A549 (cell line): ENCODE data around the gene ANTXR2. TPM values are rescaled to one million over a fixed set of nuclear protein-coding genes. Genes with fewer than 3 reads are reported as not detected.

ENCODE experiments used
- ATAC-seq, 2 experiments: fragments of 200-7000 bp in 1 of 2; fragments of >200 bp in 1 of 2; cut with Nextera tagmentation in 1 of 2; cut with Tn5 transposase in 1 of 2; 3 replicates each; pipeline versions ENCODE4 v1.8.0 to v1.9.1; 2018 to 2020; ENCODE audit warnings: mild to moderate bottlenecking in 1 of 2, moderate library complexity in 1 of 2
- CTCF ChIA-PET: fragments of 300-600 bp; sonication (Branson Sonifier 250); formaldehyde crosslinking; extraction: SDS; loops from one replicate; lab custom pipeline; 2021; ENCODE audit warnings: antibody characterized with exemption, inconsistent platforms; lab: Yijun Ruan, JAX
- POLR2A ChIA-PET: fragments of 350-600 bp; formaldehyde crosslinking; extraction: SDS; loops from one replicate; lab custom pipeline; 2021; ENCODE audit warnings: antibody characterized with exemption, inconsistent platforms; lab: Yijun Ruan, JAX
- DNase-seq, 2 experiments: peaks; one replicate each; pipeline versions ENCODE4 v3.0.0 to v3.0.0-alpha.2; 2011 to 2016; ENCODE audit warnings: low read depth in 1 of 2, low spot score in 1 of 2
- FAIRE-seq: peaks from 2 replicates; lab custom pipeline; 2011; peaks lifted over from hg19 to GRCh38; lab: Jason Lieb, UNC
- H3K27ac ChIP-seq, 2 experiments: fragments of >200 bp; sonication (Bioruptor Twin); formaldehyde crosslinking; 3 replicates each; pipeline ENCODE4 v1.5.1; 2016 to 2017
- H3K4me1 ChIP-seq: fragments of >200 bp; sonication (Bioruptor Twin); formaldehyde crosslinking; 3 replicates; pipeline ENCODE4 v1.6.1; 2016
- H3K4me2 ChIP-seq: fragments of >200 bp; sonication (Bioruptor Twin); formaldehyde crosslinking; 3 replicates; pipeline ENCODE4 v1.6.1; 2016
- H3K4me3 ChIP-seq: fragments of >200 bp; sonication (Bioruptor Twin); formaldehyde crosslinking; 3 replicates; pipeline ENCODE4 v1.5.1; 2016
- H3K9me3 ChIP-seq: fragments of >200 bp; sonication (Bioruptor Twin); formaldehyde crosslinking; 3 replicates; pipeline ENCODE4 v1.6.1; 2016
- ATOH8 ChIP-seq: fragments of 250-450 bp; sonication (Bioruptor Pico); IDR thresholded peaks from 2 replicates; pipeline ENCODE4 v1.5.0; 2020; ENCODE audit warnings: low read depth, mild to moderate bottlenecking, moderate library complexity
- CBX8 ChIP-seq: fragments of 200-600 bp; sonication (generic); IDR thresholded peaks from 2 replicates; pipeline ENCODE4 v1.6.1; 2016
- CEBPB ChIP-seq, 2 experiments: fragments of >200 bp in 1 of 2; sonication (Bioruptor Twin) in 1 of 2; formaldehyde crosslinking in 1 of 2; IDR thresholded peaks; 2 replicates each; pipeline ENCODE4 v1.6.1; 2012 to 2016
- CHD2 ChIP-seq: fragments of 150-350 bp; IDR thresholded peaks from 2 replicates; pipeline ENCODE4 v1.6.1; 2014; ENCODE audit warnings: low read length; ENCODE audit not compliant: partially characterized antibody
- CHD4 ChIP-seq: fragments of 200-600 bp; sonication (generic); IDR thresholded peaks from 2 replicates; pipeline ENCODE4 v1.6.1; 2016; ENCODE audit warnings: antibody characterized with exemption, mild to moderate bottlenecking, borderline replicate concordance
- EHF ChIP-seq: fragments of 250-450 bp; sonication (Bioruptor Pico); IDR thresholded peaks from 2 replicates; pipeline ENCODE4 v1.5.0; 2020; ENCODE audit warnings: mild to moderate bottlenecking
- FOXS1 ChIP-seq: fragments of 250-450 bp; sonication (Bioruptor Pico); IDR thresholded peaks from 2 replicates; pipeline ENCODE4 v1.5.0; 2020; ENCODE audit warnings: mild to moderate bottlenecking, moderate library complexity
- GATA3 ChIP-seq: IDR thresholded peaks from 2 replicates; pipeline ENCODE4 v1.6.1; 2012; ENCODE audit warnings: borderline replicate concordance
- HES2 ChIP-seq: fragments of >200 bp; sonication (Bioruptor Twin); formaldehyde crosslinking; IDR thresholded peaks from 2 replicates; pipeline ENCODE4 v1.6.1; 2016
- HEYL ChIP-seq: fragments of 250-450 bp; sonication (Bioruptor Pico); IDR thresholded peaks from 2 replicates; pipeline ENCODE4 v1.8.0; 2021; ENCODE audit warnings: mild to moderate bottlenecking, moderate library complexity
- HOXA7 ChIP-seq: fragments of 250-450 bp; sonication (Bioruptor Pico); IDR thresholded peaks from 2 replicates; pipeline ENCODE4 v1.5.0; 2020; ENCODE audit warnings: mild to moderate bottlenecking, moderate library complexity
- HOXB13 ChIP-seq: fragments of 250-450 bp; sonication (Bioruptor Pico); IDR thresholded peaks from 2 replicates; pipeline ENCODE4 v1.5.0; 2020; ENCODE audit warnings: low read depth, mild to moderate bottlenecking, moderate library complexity
- HOXB5 ChIP-seq: fragments of 250-450 bp; sonication (Bioruptor Pico); IDR thresholded peaks from 2 replicates; pipeline ENCODE4 v1.5.0; 2020; ENCODE audit warnings: mild to moderate bottlenecking, moderate library complexity
- JUNB ChIP-seq: fragments of >200 bp; sonication (Bioruptor Twin); formaldehyde crosslinking; IDR thresholded peaks from 2 replicates; pipeline ENCODE4 v1.6.1; 2016
- MAZ ChIP-seq: fragments of 150-350 bp; IDR thresholded peaks from 2 replicates; pipeline ENCODE4 v1.6.1; 2014; ENCODE audit warnings: antibody characterized with exemption, low read depth, low read length, borderline replicate concordance
- MYC ChIP-seq: IDR thresholded peaks from 2 replicates; pipeline ENCODE4 v1.6.1; 2012; ENCODE audit warnings: mild to moderate bottlenecking, inconsistent platforms, low read length, improper control_type of control experiment, borderline replicate concordance
- NR3C1 ChIP-seq: fragments of >200 bp; sonication (Bioruptor Twin); formaldehyde crosslinking; IDR thresholded peaks from 3 replicates; pipeline ENCODE4 v1.6.1; 2017
- PHF8 ChIP-seq: fragments of 200-600 bp; sonication (generic); IDR thresholded peaks from 2 replicates; pipeline ENCODE4 v1.6.1; 2016; ENCODE audit warnings: low read depth, mild to moderate bottlenecking, antibody characterized with exemption, moderate library complexity, borderline replicate concordance
- RFX5 ChIP-seq: fragments of 450-650 bp; IDR thresholded peaks from 2 replicates; pipeline ENCODE4 v1.7.1; 2014; ENCODE audit warnings: antibody characterized with exemption, mild to moderate bottlenecking, moderate library complexity
- TFCP2L1 ChIP-seq: fragments of 250-450 bp; sonication (Bioruptor Pico); IDR thresholded peaks from 2 replicates; pipeline ENCODE4 v1.5.0; 2021; ENCODE audit warnings: mild to moderate bottlenecking
- ZC3H11A ChIP-seq: fragments of 450-650 bp; IDR thresholded peaks from 2 replicates; pipeline ENCODE4 v1.6.1; 2014; ENCODE audit warnings: antibody characterized with exemption, mild to moderate bottlenecking
- ZFP36 ChIP-seq: fragments of 450-650 bp; IDR thresholded peaks from 2 replicates; pipeline ENCODE4 v1.6.1; 2014; ENCODE audit warnings: borderline replicate concordance; ENCODE audit not compliant: partially characterized antibody
- ZSCAN20 ChIP-seq: fragments of 250-450 bp; sonication (Bioruptor Pico); IDR thresholded peaks from 2 replicates; pipeline ENCODE4 v1.8.0; 2022; ENCODE audit warnings: mild to moderate bottlenecking, moderate library complexity
- WGBS: methylation state at CpG from one replicate; pipeline ENCODE4 v1.1.6; 2017; ENCODE audit errors: missing lambda C conversion rate; 5-methylcytosine and 5-hydroxymethylcytosine counted together
- polyA plus RNA-seq, 4 experiments: library from polyadenylated mRNA; depleted of rRNA in 3 of 4; stranded (reverse); fragments of >200 nt; fragmentation: RNase III in 1 of 4; extraction: RNeasy Plus Mini Kit Qiagen cat#74134 plus additional on column Dnase treatment in 1 of 4; gene quantifications; 2 replicates in 3 of 4; 3 replicates in 1 of 4; pipeline ENCODE4 v1.2.3, GENCODE V29; 2011 to 2017
- TF ChIP-seq, protein P1 (sequence below): fragments of >200 bp; sonication (Bioruptor Twin); formaldehyde crosslinking; IDR thresholded peaks from 3 replicates; pipeline ENCODE4 v1.5.1; 2016
- TF ChIP-seq, protein P2 (sequence below): fragments of 250-450 bp; sonication (Bioruptor Pico); IDR thresholded peaks from 2 replicates; pipeline ENCODE4 v1.5.0; 2021; ENCODE audit warnings: mild to moderate bottlenecking, moderate library complexity, borderline replicate concordance

Gene ANTXR2
- polyA plus RNA-seq, 2 of the 4 experiments (the other 2 are of a cell fraction): 2.3 to 3.0 TPM

- Histone ChIP-seq H3K4me2 (no peak overlapping the region), H3K27ac (no peak overlapping the region), H3K9me3 (no peaks in the 10 kb centered on the region)
- CTCF ChIA-PET: no interaction called here
- FAIRE-seq (no peak), DNase-seq (no peak)
- TF ChIP-seq GATA3 (no peak), ATOH8 (CRISPR knock-in tag) (no peak), MYC (no peak), HOXB13 (no peak), CHD2 (no peak), HES2 (no peak), PHF8 (no peak), FOXS1 (CRISPR knock-in tag) (no peak)
- TF ChIP-seq, protein P1, sequence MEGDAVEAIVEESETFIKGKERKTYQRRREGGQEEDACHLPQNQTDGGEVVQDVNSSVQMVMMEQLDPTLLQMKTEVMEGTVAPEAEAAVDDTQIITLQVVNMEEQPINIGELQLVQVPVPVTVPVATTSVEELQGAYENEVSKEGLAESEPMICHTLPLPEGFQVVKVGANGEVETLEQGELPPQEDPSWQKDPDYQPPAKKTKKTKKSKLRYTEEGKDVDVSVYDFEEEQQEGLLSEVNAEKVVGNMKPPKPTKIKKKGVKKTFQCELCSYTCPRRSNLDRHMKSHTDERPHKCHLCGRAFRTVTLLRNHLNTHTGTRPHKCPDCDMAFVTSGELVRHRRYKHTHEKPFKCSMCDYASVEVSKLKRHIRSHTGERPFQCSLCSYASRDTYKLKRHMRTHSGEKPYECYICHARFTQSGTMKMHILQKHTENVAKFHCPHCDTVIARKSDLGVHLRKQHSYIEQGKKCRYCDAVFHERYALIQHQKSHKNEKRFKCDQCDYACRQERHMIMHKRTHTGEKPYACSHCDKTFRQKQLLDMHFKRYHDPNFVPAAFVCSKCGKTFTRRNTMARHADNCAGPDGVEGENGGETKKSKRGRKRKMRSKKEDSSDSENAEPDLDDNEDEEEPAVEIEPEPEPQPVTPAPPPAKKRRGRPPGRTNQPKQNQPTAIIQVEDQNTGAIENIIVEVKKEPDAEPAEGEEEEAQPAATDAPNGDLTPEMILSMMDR: no peak
- TF ChIP-seq, all 56 proteins: peak for 0
- POLR2A ChIA-PET: no interaction called here
- Histone ChIP-seq H3K4me1 (no peaks in the 10 kb centered on the region), H3K4me3 (no peak overlapping the region)
- ATAC-seq: no peak
- 25% methylated on average over 2 of the region's 2 CpGs for WGBS
These were observed 92.6 kb downstream of the ANTXR2 start for GRCh38 chr4:79980448-79980847.

DNA sequence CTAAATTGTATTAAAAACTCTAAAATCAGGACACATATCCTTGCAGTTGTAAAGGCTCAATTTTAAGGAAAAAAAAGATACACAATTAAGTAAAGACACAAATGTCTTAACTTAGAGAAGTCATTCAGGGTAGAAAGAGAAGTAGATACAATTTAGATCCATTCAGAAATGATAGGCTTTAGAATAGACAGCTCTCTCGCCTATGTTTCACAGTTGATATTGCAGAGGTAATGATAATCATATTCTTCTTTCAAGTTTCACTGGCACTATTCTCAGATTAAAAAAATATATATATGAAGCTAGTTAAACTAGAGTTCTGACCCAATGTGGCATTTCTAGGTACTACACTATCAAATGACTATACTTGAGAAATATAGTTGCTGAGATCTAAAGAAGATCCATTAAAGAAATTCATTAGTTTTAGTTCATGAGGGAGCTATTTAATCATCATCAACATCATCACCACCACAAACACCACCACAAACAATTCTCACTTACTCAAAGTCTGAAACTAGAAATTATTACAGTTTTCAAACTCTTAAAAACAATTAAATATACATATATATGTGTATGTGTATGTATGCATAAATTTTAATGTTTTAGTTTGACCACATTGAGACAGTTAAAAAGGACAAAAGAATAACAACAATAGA lies 93.1 kb downstream of the ANTXR2 start:
- Histone ChIP-seq H3K4me1 (no peaks in the 10 kb centered on the region), H3K9me3 (no peaks in the 10 kb centered on the region), H3K27ac (no peak overlapping the region), H3K4me3 (no peak overlapping the region), H3K4me2 (no peak overlapping the region)
- POLR2A ChIA-PET: no interaction called here
- DNase-seq (no peak), FAIRE-seq (no peak), ATAC-seq (no peak)
- TF ChIP-seq HOXA7 (CRISPR knock-in tag) (no peak), NR3C1 (no peak), EHF (no peak), CBX8 (no peak), HEYL (CRISPR knock-in tag) (no peak), CEBPB (IDR thresholded peaks at IDR 0.05) (no peak), ZFP36 (no peak), ATOH8 (CRISPR knock-in tag) (no peak), HOXB5 (CRISPR knock-in tag) (no peak), CHD2 (no peak), TFCP2L1 (CRISPR knock-in tag) (no peak), PHF8 (no peak), CHD4 (no peak), MAZ (no peak), ZC3H11A (no peak), ZSCAN20 (no peak), RFX5 (no peak), JUNB (no peak)
- TF ChIP-seq, protein P2, sequence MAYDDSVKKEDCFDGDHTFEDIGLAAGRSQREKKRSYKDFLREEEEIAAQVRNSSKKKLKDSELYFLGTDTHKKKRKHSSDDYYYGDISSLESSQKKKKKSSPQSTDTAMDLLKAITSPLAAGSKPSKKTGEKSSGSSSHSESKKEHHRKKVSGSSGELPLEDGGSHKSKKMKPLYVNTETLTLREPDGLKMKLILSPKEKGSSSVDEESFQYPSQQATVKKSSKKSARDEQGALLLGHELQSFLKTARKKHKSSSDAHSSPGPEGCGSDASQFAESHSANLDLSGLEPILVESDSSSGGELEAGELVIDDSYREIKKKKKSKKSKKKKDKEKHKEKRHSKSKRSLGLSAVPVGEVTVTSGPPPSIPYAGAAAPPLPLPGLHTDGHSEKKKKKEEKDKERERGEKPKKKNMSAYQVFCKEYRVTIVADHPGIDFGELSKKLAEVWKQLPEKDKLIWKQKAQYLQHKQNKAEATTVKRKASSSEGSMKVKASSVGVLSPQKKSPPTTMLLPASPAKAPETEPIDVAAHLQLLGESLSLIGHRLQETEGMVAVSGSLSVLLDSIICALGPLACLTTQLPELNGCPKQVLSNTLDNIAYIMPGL (CRISPR knock-in tag): no peak
- CTCF ChIA-PET: no interaction called here
- 76% methylated on average over 1 of the region's 1 CpG for WGBS
